ENCODE measurements around the gene NHP2. TPM values are rescaled to one million over a fixed set of nuclear protein-coding genes. Genes with fewer than 3 reads are reported as not detected.
A peak's percentile ranks its signal among the peaks of the same experiment; 100 is the strongest.

NHP2 gene
- total and polyA plus RNA-seq, 9 of the 15 experiments (the other 6 are each of a cell fraction or from before 2014, with no cell fraction given): 52.8 to 622 (median 144) TPM

DNA sequence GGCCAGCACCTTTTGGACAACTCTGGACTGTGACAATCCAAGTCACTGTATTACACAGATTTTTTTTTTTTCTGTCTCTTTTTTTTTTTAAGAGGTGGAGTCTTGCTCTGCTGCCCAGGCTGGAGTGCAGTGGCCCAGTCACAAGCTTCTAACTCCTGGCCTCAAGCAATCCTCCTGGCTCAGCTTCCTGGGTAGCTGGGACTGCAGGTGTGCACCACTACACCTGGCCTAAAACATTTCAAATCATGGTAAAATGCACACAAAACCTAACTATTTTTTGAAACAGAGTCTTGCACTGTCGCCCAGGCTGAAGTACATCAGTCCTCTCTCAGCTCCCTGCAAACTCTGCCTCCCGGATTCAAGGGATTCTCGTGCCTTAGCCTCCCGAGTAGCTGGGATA lies 47.6 kb downstream of the NHP2 start:
- no peaks in the 10 kb centered on the region for H3K27me3 ChIP-seq (ENCODE audit: control insufficient read depth in 2 of 2, insufficient read depth in 2 of 2, low read length in 2 of 2)
- no peaks in the 10 kb centered on the region; the same call in 1 of the 2 replicates for H3K9me3 ChIP-seq (replicated peaks; ENCODE audit: control insufficient read depth, insufficient read depth, low read depth, low read length)
- DNase-seq (ENCODE audit: extremely low read depth in 1 of 4, low spot score in 3 of 4) (no peak), FAIRE-seq (no peak), ATAC-seq (no peak)
- no peak overlapping the region for H3K9ac ChIP-seq (ENCODE audit: insufficient read depth in 1 of 2, low read depth in 2 of 2, low read length in 2 of 2)
- intact Hi-C loops (cut with micrococcal nuclease): no loop called here
- no peak overlapping the region for H3K4me2 ChIP-seq (ENCODE audit: insufficient read depth, low read length)
- no peak overlapping the region for H2AFZ ChIP-seq (ENCODE audit: low read depth, low read length)
- ChIA-PET POLR2A (interaction anchor here (0.6 to 1.1 kb wide), 2 partner anchors 12 to 18 kb away, joined by 3 read pairs; no protein-coding TSS in a partner anchor), CTCF (ENCODE audit: low intra/inter-chr PET ratio) (no interaction called here)
- 22% methylated on average over 4 of the region's 4 CpGs for WGBS (ENCODE audit: insufficient coverage, low coverage, missing lambda C conversion rate)
- H3K36me3 ChIP-seq (ENCODE audit: control insufficient read depth, insufficient read depth, low read length): no peaks in the 10 kb centered on the region
- BruUV-seq (replicated peaks): no TSS peak
- no peaks in the 10 kb centered on the region for H3K9me1 ChIP-seq (ENCODE audit: control insufficient read depth, insufficient read depth, low read length)
- H3K4me3 ChIP-seq: no peak overlapping the region
- H4K20me1 ChIP-seq (replicated peaks; ENCODE audit: control insufficient read depth, insufficient read depth, low read length): no peaks in the 10 kb centered on the region
- no peak overlapping the region for H3K27ac ChIP-seq (ENCODE audit: extremely low read depth, low read depth, low read length)
- in situ Hi-C loops (cut with MboI): no loop called here
- TF ChIP-seq, protein P1, sequence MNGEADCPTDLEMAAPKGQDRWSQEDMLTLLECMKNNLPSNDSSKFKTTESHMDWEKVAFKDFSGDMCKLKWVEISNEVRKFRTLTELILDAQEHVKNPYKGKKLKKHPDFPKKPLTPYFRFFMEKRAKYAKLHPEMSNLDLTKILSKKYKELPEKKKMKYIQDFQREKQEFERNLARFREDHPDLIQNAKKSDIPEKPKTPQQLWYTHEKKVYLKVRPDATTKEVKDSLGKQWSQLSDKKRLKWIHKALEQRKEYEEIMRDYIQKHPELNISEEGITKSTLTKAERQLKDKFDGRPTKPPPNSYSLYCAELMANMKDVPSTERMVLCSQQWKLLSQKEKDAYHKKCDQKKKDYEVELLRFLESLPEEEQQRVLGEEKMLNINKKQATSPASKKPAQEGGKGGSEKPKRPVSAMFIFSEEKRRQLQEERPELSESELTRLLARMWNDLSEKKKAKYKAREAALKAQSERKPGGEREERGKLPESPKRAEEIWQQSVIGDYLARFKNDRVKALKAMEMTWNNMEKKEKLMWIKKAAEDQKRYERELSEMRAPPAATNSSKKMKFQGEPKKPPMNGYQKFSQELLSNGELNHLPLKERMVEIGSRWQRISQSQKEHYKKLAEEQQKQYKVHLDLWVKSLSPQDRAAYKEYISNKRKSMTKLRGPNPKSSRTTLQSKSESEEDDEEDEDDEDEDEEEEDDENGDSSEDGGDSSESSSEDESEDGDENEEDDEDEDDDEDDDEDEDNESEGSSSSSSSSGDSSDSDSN (IDR thresholded peaks at IDR 0.05; ENCODE audit: borderline replicate concordance in 1 of 2, low read depth in 2 of 2, low read length in 2 of 2): no peak
- TF ChIP-seq ZNF121 (CRISPR knock-in tag; conservative IDR thresholded peaks at IDR 0.05) (peak; percentile 42; the same call in 1 of the 2 replicates), CHD1 (IDR thresholded peaks at IDR 0.05; ENCODE audit: low read length) (no peak), TEAD1 (CRISPR knock-in tag; IDR thresholded peaks at IDR 0.05) (no peak), RBFOX2 (IDR thresholded peaks at IDR 0.05; ENCODE audit: low read depth, low read length) (no peak), BRF1 (IDR thresholded peaks at IDR 0.05; ENCODE audit: borderline replicate concordance, extremely low read depth, insufficient read length) (no peak), U2AF1 (optimal IDR thresholded peaks at IDR 0.05; ENCODE audit: low read depth, low read length) (no peak)
- H3K4me1 ChIP-seq (replicated peaks in 1 of 2; ENCODE audit: control insufficient read depth in 2 of 2, insufficient read depth in 2 of 2, low read length in 2 of 2): peaks cover 0 to 8% of the 10 kb centered on the region in 2 experiments; a peak in 1 of 5 replicates
- H3K79me2 ChIP-seq (ENCODE audit: control insufficient read depth, insufficient read depth, low read length): no peaks in the 10 kb centered on the region

Data from K562 (cell line).